ENCODE results near the gene INTS7. TPM values are rescaled to one million over a fixed set of nuclear protein-coding genes. Genes with fewer than 3 reads are reported as not detected.
"Not testable (repeated sequence)": the region's sequence is repeated elsewhere in the genome, so short reads cannot be mapped to it uniquely, and the experiment has no call there.

Gene INTS7
- total RNA-seq, 2 donors from 2014 or later: 27.6 to 32.8 TPM

GRCh38 chr1:211959221-211959620 is 76.1 kb downstream of the INTS7 start:
- peaks cover 7% of the 10 kb centered on the region for H3K9me3 ChIP-seq (ENCODE audit: control insufficient read depth, low read length)
- H3K27me3 ChIP-seq (ENCODE audit: control insufficient read depth, insufficient read depth, low read length, poor library complexity, severe bottlenecking): no peaks in the 10 kb centered on the region
- no peak overlapping the region for H3K4me3 ChIP-seq (ENCODE audit: low read length)
- peaks cover 69% of the 10 kb centered on the region for H3K36me3 Mint-ChIP-seq (ENCODE audit: low read depth)
- no peak overlapping the region for H3K27ac Mint-ChIP-seq
- DNase-seq: no peak
- no peak overlapping the region for H3K27ac ChIP-seq (ENCODE audit: low read depth, low read length)
- H3K4me3 Mint-ChIP-seq: no peak overlapping the region
- H3K36me3 ChIP-seq (ENCODE audit: control insufficient read depth, insufficient read depth, low read length): peaks cover 53% of the 10 kb centered on the region
- no peaks in the 10 kb centered on the region for H3K4me1 Mint-ChIP-seq
- WGBS, 2 experiments (ENCODE audit: insufficient coverage in 1 of 2, insufficient read length in 1 of 2): 97 to 98% methylated on average over 8 of the region's 8 CpGs
- no peaks in the 10 kb centered on the region for H3K4me1 ChIP-seq (ENCODE audit: control insufficient read depth, insufficient read depth, low read length)
- H3K9ac ChIP-seq (ENCODE audit: extremely low read depth, low read length, poor library complexity, severe bottlenecking): no peak overlapping the region
- H3K9me3 Mint-ChIP-seq: peaks cover 9% of the 10 kb centered on the region
- TF ChIP-seq CTCF (conservative IDR thresholded peaks at IDR 0.05): no peak
- H3K27me3 Mint-ChIP-seq (ENCODE audit: insufficient read depth): no peaks in the 10 kb centered on the region

- not testable (repeated sequence) for DNase-seq; H3K27ac Mint-ChIP-seq; H3K4me3 ChIP-seq (ENCODE audit: low read length); H3K4me3 Mint-ChIP-seq; H3K27ac ChIP-seq (ENCODE audit: low read depth, low read length); H3K4me1 Mint-ChIP-seq; H3K9me3 Mint-ChIP-seq; H3K4me1 ChIP-seq (ENCODE audit: control insufficient read depth, insufficient read depth, low read length); H3K9me3 ChIP-seq (ENCODE audit: control insufficient read depth, low read length); H3K9ac ChIP-seq (ENCODE audit: extremely low read depth, low read length, poor library complexity, severe bottlenecking); H3K27me3 ChIP-seq (ENCODE audit: control insufficient read depth, insufficient read depth, low read length, poor library complexity, severe bottlenecking); H3K27me3 Mint-ChIP-seq (ENCODE audit: insufficient read depth)
- peaks cover 53% of the 10 kb centered on the region for H3K36me3 ChIP-seq (ENCODE audit: control insufficient read depth, insufficient read depth, low read length)
- H3K36me3 Mint-ChIP-seq (ENCODE audit: low read depth): peaks cover 40% of the 10 kb centered on the region
- WGBS, 2 experiments (ENCODE audit: insufficient coverage in 1 of 2, insufficient read length in 1 of 2): no CpG with 5 or more reads among the region's 2 CpGs
These were observed 81.3 kb downstream of the INTS7 start for GRCh38 chr1:211954028-211954427.

- peaks cover 48% of the 10 kb centered on the region for H3K36me3 ChIP-seq (ENCODE audit: control insufficient read depth, insufficient read depth, low read length)
- WGBS, 2 experiments (ENCODE audit: insufficient coverage in 1 of 2, insufficient read length in 1 of 2): no CpG with 5 or more reads among the region's 4 CpGs
- not testable (repeated sequence) for H3K4me1 Mint-ChIP-seq; H3K9ac ChIP-seq (ENCODE audit: extremely low read depth, low read length, poor library complexity, severe bottlenecking); H3K27ac Mint-ChIP-seq; H3K4me1 ChIP-seq (ENCODE audit: control insufficient read depth, insufficient read depth, low read length); H3K27me3 Mint-ChIP-seq (ENCODE audit: insufficient read depth); H3K4me3 ChIP-seq (ENCODE audit: low read length); H3K27me3 ChIP-seq (ENCODE audit: control insufficient read depth, insufficient read depth, low read length, poor library complexity, severe bottlenecking); H3K4me3 Mint-ChIP-seq; H3K9me3 Mint-ChIP-seq; H3K9me3 ChIP-seq (ENCODE audit: control insufficient read depth, low read length); H3K27ac ChIP-seq (ENCODE audit: low read depth, low read length); DNase-seq
- H3K36me3 Mint-ChIP-seq (ENCODE audit: low read depth): peaks cover 38% of the 10 kb centered on the region
These were observed 81.8 kb downstream of the INTS7 start for GRCh38 chr1:211953543-211953942.

DNA sequence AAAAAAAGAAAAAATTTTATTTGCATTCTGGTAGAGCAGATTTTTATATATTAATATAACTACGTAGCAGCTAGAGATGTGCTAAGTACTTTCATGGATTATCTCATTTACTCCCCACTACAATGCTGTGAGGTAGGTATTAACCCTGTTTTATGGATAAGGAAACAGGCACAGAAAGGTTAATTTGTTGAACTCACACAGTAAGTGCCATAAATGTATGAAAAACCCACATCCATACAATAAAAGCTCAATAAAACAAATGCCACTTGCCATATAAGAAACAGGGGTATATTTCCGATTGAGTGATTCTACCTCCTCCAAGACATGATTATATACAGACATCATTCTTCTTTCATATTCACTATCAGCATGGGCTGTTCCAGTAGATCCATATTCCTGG is 83.1 kb downstream of the INTS7 start:
- Histone ChIP-seq H3K9ac (ENCODE audit: extremely low read depth, low read length, poor library complexity, severe bottlenecking) (no peak overlapping the region), H3K27me3 (ENCODE audit: control insufficient read depth, insufficient read depth, low read length, poor library complexity, severe bottlenecking) (no peaks in the 10 kb centered on the region), H3K27ac (ENCODE audit: low read depth, low read length) (no peak overlapping the region), H3K4me3 (ENCODE audit: low read length) (no peak overlapping the region), H3K4me1 (ENCODE audit: control insufficient read depth, insufficient read depth, low read length) (peaks cover 3% of the 10 kb centered on the region), H3K9me3 (ENCODE audit: control insufficient read depth, low read length) (peaks cover 7% of the 10 kb centered on the region), H3K36me3 (ENCODE audit: control insufficient read depth, insufficient read depth, low read length) (peaks cover 36% of the 10 kb centered on the region)
- no peak for DNase-seq
- H3K27ac Mint-ChIP-seq: no peak overlapping the region
- H3K36me3 Mint-ChIP-seq (ENCODE audit: low read depth): peaks cover 36% of the 10 kb centered on the region
- peaks cover 13% of the 10 kb centered on the region for H3K4me1 Mint-ChIP-seq
- no peak overlapping the region for H3K4me3 Mint-ChIP-seq
- TF ChIP-seq CTCF (conservative IDR thresholded peaks at IDR 0.05): no peak
- 100% methylated on average over 1 of the region's 2 CpGs for WGBS, 2 experiments (ENCODE audit: insufficient coverage in 1 of 2, insufficient read length in 1 of 2)
- H3K27me3 Mint-ChIP-seq (ENCODE audit: insufficient read depth): peaks cover 1% of the 10 kb centered on the region
- peaks cover 9% of the 10 kb centered on the region for H3K9me3 Mint-ChIP-seq

All from endodermal cell (in vitro differentiated cells).